GM18505 (cell line): ENCODE measurements around the gene SLC25A2.
A peak's percentile ranks its signal among the peaks of the same experiment; 100 is the strongest.
"Not testable (repeated sequence)": the region's sequence is repeated elsewhere in the genome, so short reads cannot be mapped to it uniquely, and the experiment has no call there.

Experiments used
- ATAC-seq: cut with Tn5 transposase; IDR thresholded peaks from one replicate; pipeline ENCODE4 v1.9.1; 2021; ENCODE audit not compliant: unreplicated experiment
- POLR2A ChIP-seq: IDR thresholded peaks from 4 replicates; pipeline ENCODE4 v1.6.1; 2011; ENCODE audit warnings: borderline replicate concordance; ENCODE audit not compliant: insufficient read depth, insufficient read length; ENCODE audit errors: extremely low read depth

SLC25A2 gene

DNA sequence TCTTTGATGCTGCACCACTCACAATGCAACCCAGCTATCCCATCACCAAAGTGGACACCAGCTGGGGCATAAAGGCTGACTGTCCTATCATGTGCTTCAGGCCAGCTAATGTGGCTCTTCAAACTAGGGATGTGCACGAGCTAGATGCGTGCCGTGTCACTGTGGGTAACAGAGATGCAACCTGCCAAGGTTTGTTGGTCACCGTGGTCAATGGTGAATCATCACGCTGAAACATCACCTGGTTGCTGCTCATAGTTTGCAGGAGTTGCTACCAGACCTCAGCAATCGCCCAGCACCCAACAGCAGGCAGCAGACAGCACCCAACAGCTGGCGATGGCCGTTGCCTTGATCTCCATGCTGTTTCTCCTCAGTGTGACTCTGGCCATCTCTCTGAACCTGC lies 24.4 kb upstream of the SLC25A2 start:
- no peak for TF ChIP-seq POLR2A

DNA sequence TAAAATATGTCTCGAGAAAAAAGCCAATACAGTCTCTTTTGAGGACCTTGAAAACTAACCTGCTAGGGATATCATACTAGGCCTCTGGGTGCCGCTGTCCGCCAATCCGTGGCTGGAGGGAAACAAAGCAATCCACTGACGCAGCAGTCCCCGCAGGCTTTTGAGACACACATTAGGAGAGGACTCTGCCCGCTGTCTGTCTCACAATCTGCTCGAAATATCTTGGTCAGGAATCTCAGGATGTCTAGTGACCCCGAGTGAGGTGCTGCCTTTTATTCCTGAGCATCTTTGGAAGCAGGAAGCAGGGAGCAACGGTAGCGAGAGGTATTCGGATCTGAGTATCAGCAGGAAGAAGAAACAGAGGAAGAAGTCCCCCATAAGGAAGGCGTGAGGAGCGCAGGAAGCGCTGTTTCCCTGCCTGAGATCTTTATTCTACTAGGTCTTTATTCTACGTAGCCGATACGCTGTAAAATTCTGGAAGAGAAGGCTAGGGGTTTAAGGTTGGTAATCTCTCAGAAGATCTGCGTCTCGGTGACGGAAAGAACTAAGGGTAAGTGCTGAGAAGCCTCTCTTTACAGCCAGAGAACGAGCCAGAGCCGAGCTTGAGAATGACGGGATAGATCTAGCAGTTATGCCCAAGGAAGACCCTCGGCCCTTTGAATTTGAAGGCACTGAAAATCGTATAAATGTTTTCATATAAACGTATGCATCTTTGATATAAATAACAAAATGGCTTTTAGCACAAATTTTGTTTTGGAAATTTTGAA lies 22.4 kb upstream of the SLC25A2 start:
- ATAC-seq: peak; percentile 81
- no peak for TF ChIP-seq POLR2A

More for the DNA sequence above, 24.4 kb upstream of the SLC25A2 start:
- ATAC-seq: no peak

DNA sequence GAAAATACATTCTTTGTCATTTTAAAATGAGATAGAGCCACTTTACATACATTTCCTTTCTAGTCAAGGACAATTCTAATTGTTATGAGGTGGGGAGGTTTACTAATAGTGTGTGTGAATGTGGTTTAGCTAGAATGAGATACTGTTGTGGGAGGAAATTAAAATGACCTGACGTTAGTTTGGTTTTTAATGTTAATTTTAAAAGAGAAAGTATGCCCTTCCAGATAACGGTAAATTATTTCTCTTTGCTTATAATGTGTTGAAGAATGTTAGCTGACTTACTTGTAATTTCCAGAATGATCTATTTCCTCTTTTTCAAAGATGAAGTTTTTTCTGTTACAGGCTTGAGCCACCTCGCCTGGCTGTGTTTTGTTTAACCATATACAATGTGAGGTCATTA lies 18.4 kb upstream of the SLC25A2 start:
- no peak for ATAC-seq

DNA sequence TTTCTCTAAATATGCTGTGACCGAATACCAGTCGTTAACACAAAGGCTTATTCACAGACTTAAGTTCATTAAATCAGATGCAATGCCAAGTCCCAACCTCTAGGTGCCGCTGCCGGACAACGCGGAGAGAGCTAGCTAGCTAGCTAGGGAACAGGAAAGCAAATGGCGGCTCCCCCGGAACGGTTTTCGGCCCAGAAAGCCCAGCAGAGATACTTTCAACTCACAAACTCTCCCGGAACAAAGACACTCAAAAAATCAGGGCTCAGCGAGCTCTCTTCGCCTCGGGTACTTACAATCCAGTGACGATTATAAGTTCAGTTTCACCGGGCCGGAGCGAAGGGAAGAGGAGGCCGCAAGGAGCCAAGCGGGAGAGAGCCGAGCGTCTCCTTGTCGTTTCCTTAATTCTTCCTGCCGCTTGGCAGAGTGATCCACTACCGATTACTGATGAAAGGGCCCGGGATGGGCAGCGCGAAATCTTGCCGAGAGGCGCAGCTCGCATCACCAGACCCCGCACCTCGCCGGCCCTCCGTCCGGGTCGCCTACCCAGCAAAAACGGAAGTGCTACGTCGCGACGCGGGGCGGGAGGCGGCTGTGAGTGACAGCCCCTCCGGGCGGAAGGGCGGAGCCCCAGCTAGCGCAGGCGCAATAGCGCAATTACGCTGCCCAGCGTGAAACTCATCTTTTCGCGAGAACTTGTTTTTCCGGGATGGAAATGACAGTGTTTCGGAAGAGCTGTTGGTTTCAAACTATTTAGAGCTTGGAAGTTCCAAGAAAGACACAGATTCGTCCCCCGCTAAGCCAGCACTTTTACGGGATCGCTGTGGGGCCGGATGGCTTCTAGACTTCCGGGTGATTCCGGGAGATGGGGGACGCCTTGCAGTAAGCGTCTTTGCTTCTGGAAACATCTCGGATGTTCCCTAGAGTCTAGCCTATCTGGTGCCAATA lies 16.6 kb upstream of the SLC25A2 start, which contains the start of gene TAF7:
TSS of gene TAF7 (minus strand) at position 560 of the 945 bp plus-strand sequence. CDS start 740 bp downstream, outside the sequence.
- peak; percentile 98 for TF ChIP-seq POLR2A
- ATAC-seq: peak; percentile 95

More for the DNA sequence above, 18.4 kb upstream of the SLC25A2 start:
- no peak for TF ChIP-seq POLR2A

DNA sequence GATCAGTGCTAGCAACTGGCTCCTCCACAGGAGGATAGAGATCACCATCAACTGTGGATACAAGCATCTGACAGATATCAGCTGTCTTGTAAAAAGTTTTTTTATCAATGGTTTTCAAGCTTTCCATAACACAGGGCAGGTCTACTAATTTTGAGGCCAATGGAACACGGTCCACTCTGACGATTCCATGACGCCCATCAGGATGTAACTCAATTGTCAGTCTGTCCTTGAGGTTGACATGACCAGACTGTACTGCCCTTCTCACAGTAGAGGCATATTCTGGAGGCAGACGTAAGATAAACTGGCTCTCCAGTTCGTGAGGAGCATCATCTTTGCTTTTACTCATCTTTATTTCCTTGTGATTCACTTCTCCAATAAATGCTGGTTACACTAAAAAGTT lies 15.8 kb upstream of the SLC25A2 start:
- ATAC-seq: no peak
- no peak for TF ChIP-seq POLR2A

DNA sequence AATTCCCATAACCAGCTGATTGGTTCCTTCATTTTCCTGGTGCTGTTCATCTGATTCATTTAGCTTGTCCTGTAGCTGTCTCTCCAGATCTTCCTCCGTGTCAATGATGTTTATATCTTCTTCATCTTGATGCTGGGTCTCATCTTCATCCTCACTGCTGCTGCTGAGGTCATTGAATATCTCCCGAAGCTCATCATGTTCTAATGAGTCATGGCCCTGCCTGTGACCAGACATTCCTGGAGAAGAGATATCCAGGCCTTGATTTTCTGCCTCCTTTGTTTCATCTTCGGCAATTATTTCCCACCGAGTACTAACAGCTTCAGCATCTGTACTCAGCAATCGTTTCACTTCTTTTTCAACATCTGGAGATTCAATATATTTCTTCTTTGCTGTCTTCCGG lies 15.4 kb upstream of the SLC25A2 start:
- no peak for ATAC-seq
- no peak for TF ChIP-seq POLR2A

DNA sequence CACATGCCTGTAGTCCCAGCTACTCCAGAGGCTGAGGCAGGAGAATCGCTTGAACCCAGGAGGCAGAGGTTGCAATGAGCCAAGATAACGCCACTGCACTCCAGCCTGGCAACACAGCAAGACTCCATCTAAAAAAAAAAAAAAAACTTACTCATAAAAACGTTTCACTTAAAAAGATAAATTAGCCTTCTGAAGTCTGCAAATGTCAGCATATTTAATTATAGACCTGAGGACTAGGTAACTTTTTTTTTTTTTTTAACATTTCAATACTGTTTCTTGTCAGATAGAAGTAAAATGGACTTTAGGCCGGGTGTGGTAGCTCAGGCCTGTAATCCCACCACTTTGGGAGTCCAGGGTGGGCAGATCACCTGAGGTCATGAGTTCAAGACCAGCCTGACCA lies 13.1 kb upstream of the SLC25A2 start:
- ATAC-seq: not testable (repeated sequence)

DNA sequence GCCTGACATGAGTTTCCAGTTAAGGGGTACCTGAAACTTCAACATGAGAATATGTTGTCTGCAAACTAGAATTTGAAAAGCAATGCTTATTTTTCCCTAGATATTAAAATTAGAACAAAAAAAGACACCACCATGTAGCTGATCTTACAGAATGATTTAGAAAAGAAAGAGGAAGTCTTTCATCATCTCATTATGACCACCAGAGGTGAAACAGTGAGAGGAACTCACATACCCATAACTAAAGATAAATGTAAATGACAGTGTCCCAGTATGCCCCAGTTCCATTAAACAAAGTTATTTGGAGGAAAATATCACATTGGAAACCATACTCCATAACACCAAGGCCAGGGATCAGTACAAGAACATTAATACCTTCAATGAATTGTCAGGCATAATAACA lies 9.9 kb upstream of the SLC25A2 start:
- no peak for TF ChIP-seq POLR2A
- no peak for ATAC-seq

DNA sequence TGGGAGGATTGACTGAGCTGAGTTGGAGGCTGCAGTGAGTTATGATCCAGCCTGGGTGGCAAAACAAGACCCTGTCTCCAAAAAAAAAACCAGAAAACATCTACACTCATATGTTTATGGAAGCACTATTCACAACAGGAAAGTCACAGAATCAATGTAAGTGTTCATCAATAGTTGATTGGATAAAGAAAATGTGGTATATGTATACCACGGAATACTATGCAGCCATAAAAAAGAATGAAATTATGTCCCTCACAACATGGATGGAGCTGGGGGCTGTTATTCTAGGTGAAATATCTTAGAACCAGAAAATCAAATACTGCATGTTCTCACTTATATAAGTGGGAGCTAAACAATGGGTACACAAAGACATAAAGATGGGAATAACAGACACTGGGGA lies 2.8 kb upstream of the SLC25A2 start:
- TF ChIP-seq POLR2A: no peak
- no peak for ATAC-seq

DNA sequence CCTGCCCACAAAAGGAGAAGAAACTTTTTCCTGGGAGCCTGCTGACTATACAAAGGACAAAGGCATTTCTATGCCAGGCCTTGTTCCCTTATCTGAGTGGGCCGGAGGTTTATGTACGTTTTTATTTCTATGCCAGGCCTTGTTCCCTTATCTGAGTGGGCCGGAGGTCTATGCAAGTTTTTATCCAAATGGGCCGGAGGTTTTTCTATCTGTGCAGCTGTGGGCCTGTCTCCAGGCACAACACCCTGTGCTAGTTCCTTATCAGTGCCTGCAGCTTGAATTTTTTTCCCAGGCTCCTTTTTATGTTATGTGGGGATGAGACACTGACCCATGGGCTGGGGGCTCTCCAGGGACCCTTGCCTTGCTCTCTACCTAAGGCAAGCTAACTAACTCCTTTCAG lies 5.5 kb downstream of the SLC25A2 start:
- no peak for ATAC-seq
- no peak for TF ChIP-seq POLR2A

DNA sequence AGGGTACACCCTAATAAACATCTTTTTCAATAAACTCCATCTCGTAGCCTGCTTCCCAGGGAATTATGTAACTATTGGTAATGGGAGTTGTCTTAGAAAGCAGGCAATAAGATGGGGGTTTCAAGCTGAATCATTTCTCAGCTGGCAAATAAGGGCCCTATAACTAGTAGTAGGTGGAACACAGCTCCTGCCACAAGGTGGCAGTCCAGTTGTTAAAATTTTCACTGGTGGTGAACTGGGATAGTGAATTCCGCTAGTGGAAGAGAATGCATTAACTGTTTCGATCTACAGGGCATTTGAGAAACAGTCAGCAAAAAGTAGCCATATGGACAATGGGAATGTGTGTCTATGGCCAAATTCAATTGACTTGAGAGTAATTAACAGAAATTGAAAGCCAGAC lies 30.9 kb downstream of the SLC25A2 start:
- TF ChIP-seq POLR2A: no peak
- ATAC-seq: no peak

DNA sequence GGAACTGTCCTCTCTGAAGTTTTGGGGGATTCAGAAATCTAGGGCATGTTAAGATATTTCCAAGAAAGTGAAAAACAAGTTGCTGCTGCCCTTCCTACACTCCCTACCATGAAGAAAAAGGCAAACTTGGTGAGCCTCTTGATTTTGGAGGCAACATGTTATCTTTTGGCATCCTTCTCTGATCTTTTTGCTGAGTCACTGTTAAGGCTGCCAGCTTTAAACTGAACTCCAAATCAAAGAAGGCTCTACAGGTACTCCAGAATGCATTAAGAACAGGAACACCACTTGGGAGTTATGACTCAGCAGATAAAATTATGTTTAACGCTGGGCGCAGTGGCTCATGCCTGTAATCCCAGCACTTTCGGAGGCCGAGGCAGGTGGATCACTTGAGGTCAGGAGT lies 34.7 kb downstream of the SLC25A2 start:
- no peak for ATAC-seq
- TF ChIP-seq POLR2A: no peak

DNA sequence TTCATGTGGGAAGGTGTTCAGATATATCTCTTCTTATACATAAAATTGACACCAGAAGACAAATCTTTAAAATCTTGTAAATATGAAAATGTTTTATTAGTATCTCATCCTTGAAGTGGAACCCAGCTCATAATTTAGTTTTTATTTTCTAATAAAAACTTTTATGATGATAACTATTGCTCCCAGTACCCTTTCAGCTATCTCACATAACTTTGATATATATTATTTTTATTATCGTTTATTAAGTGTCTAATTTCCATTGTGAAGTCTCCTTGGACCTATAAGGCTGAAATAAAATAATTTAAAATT lies 42.7 kb downstream of the SLC25A2 start:
- TF ChIP-seq POLR2A: no peak
- ATAC-seq: no peak
